WTC11 (cell line): ENCODE measurements around the gene UGGT1. TPM values are rescaled to one million over a fixed set of nuclear protein-coding genes. Genes with fewer than 3 reads are reported as not detected.

Experiments used
- ATAC-seq: fragments of 200-7000 bp; cut with Tn5 transposase; 2 replicates; pipeline ENCODE4 v1.10.0; 2021; ENCODE audit warnings: mild to moderate bottlenecking, moderate library complexity
- CTCF ChIA-PET: fragments of 300-600 bp; sonication (Branson Sonifier 250); formaldehyde crosslinking; loops from one replicate; lab custom pipeline; 2021; ENCODE audit warnings: antibody characterized with exemption; lab: Charles Lee
- POLR2A ChIA-PET: fragments of 350-600 bp; sonication (Branson Sonifier 250); formaldehyde crosslinking; loops from one replicate; lab custom pipeline; 2021; ENCODE audit warnings: antibody characterized with exemption; lab: Charles Lee
- DNase-seq: peaks from one replicate; pipeline ENCODE4 v3.0.0; 2021; ENCODE audit warnings: low spot score
- H3K27ac Mint-ChIP-seq: 2 replicates; pipeline ENCODE4 v1.8.0; 2021; ENCODE audit warnings: mixed read lengths
- H3K27me3 Mint-ChIP-seq: 2 replicates; pipeline ENCODE4 v1.8.0; 2021; ENCODE audit warnings: low read depth, mild to moderate bottlenecking, moderate library complexity, mixed read lengths
- H3K36me3 Mint-ChIP-seq: 2 replicates; pipeline ENCODE4 v1.8.0; 2021; ENCODE audit warnings: mixed read lengths
- H3K4me1 Mint-ChIP-seq: 2 replicates; pipeline ENCODE4 v1.8.0; 2022; ENCODE audit warnings: mixed read lengths
- H3K4me3 Mint-ChIP-seq: 2 replicates; pipeline ENCODE4 v1.8.0; 2021; ENCODE audit warnings: mild to moderate bottlenecking, moderate library complexity, mixed read lengths
- H3K9me3 Mint-ChIP-seq: 2 replicates; pipeline ENCODE4 v1.8.0; 2021; ENCODE audit warnings: mixed read lengths
- CBFB ChIP-seq: sonication (generic); formaldehyde crosslinking; IDR thresholded peaks from 2 replicates; pipeline ENCODE4 v1.8.1; 2022; ENCODE audit warnings: mild to moderate bottlenecking, low read depth, missing genetic modification reagents
- CREM ChIP-seq: sonication (generic); formaldehyde crosslinking; IDR thresholded peaks from 2 replicates; pipeline ENCODE4 v1.8.1; 2022; ENCODE audit warnings: mild to moderate bottlenecking, missing genetic modification reagents, moderate library complexity
- EMX1 ChIP-seq: fragments of 250-450 bp; sonication (Bioruptor Pico); IDR thresholded peaks from 2 replicates; pipeline ENCODE4 v1.8.0; 2021; ENCODE audit warnings: mild to moderate bottlenecking
- ESRRA ChIP-seq: sonication (generic); formaldehyde crosslinking; IDR thresholded peaks from 2 replicates; pipeline ENCODE4 v1.8.1; 2022; ENCODE audit warnings: mild to moderate bottlenecking, missing genetic modification reagents, borderline replicate concordance
- GABPB1 ChIP-seq: sonication (generic); formaldehyde crosslinking; IDR thresholded peaks from 2 replicates; pipeline ENCODE4 v1.8.1; 2023; ENCODE audit warnings: mild to moderate bottlenecking, missing genetic modification reagents
- JAZF1 ChIP-seq: fragments of 250-450 bp; sonication (Bioruptor Pico); IDR thresholded peaks from 2 replicates; pipeline ENCODE4 v1.9.0; 2021; ENCODE audit warnings: moderate library complexity, mild to moderate bottlenecking, inconsistent platforms
- KAT7 ChIP-seq: sonication (generic); formaldehyde crosslinking; IDR thresholded peaks from 2 replicates; pipeline ENCODE4 v1.8.1; 2023; ENCODE audit warnings: missing genetic modification reagents, mild to moderate bottlenecking, borderline replicate concordance
- NFE2L1 ChIP-seq: sonication (generic); formaldehyde crosslinking; IDR thresholded peaks from 2 replicates; pipeline ENCODE4 v1.8.1; 2023; ENCODE audit warnings: missing genetic modification reagents
- NFYB ChIP-seq: sonication (generic); formaldehyde crosslinking; conservative IDR thresholded peaks from 2 replicates; pipeline ENCODE4 v1.8.0; 2022; ENCODE audit warnings: low read depth, missing genetic modification reagents
- NR1H2 ChIP-seq: sonication (generic); formaldehyde crosslinking; IDR thresholded peaks from 2 replicates; pipeline ENCODE4 v1.9.0; 2021; ENCODE audit warnings: mild to moderate bottlenecking, moderate library complexity, missing genetic modification reagents
- SMAD4 ChIP-seq: sonication (generic); formaldehyde crosslinking; IDR thresholded peaks from 2 replicates; pipeline ENCODE4 v1.8.0; 2022; ENCODE audit warnings: mild to moderate bottlenecking, missing genetic modification reagents
- TP53 ChIP-seq: sonication (generic); formaldehyde crosslinking; IDR thresholded peaks from 2 replicates; pipeline ENCODE4 v1.8.1; 2023; ENCODE audit warnings: mild to moderate bottlenecking, missing genetic modification reagents
- ZNF281 ChIP-seq: sonication (generic); formaldehyde crosslinking; IDR thresholded peaks from 2 replicates; pipeline ENCODE4 v1.8.0; 2023; ENCODE audit warnings: mild to moderate bottlenecking, missing genetic modification reagents
- ZNF512 ChIP-seq: sonication (generic); formaldehyde crosslinking; IDR thresholded peaks from 2 replicates; pipeline ENCODE4 v1.8.1; 2022; ENCODE audit warnings: missing genetic modification reagents, borderline replicate concordance
- total RNA-seq: library from RNA; stranded (reverse); gene quantifications from 3 replicates; pipeline ENCODE4 v1.2.3, GENCODE V29; 2021
- TF ChIP-seq, protein P1 (sequence below): sonication (generic); formaldehyde crosslinking; IDR thresholded peaks from 2 replicates; pipeline ENCODE4 v1.8.0; 2022; ENCODE audit warnings: missing genetic modification reagents
- TF ChIP-seq, protein P2 (sequence below): fragments of 200-600 bp; IDR thresholded peaks from 2 replicates; pipeline ENCODE4 v1.8.0; 2022; ENCODE audit warnings: antibody characterized with exemption
- TF ChIP-seq, protein P3 (sequence below): sonication (generic); formaldehyde crosslinking; IDR thresholded peaks from 2 replicates; pipeline ENCODE4 v1.8.0; 2022; ENCODE audit warnings: mild to moderate bottlenecking, missing genetic modification reagents
- TF ChIP-seq, protein P4 (sequence below): sonication (generic); formaldehyde crosslinking; conservative IDR thresholded peaks from 2 replicates; pipeline ENCODE4 v1.8.1; 2023; ENCODE audit warnings: mild to moderate bottlenecking, low read depth, missing genetic modification reagents, moderate library complexity
- TF ChIP-seq, protein P5 (sequence below): sonication (generic); formaldehyde crosslinking; conservative IDR thresholded peaks from 2 replicates; pipeline ENCODE4 v1.8.1; 2022; ENCODE audit warnings: mild to moderate bottlenecking, missing genetic modification reagents

The UGGT1 gene
- total RNA-seq, 1 experiment from 2014 or later: 57.9 TPM

DNA sequence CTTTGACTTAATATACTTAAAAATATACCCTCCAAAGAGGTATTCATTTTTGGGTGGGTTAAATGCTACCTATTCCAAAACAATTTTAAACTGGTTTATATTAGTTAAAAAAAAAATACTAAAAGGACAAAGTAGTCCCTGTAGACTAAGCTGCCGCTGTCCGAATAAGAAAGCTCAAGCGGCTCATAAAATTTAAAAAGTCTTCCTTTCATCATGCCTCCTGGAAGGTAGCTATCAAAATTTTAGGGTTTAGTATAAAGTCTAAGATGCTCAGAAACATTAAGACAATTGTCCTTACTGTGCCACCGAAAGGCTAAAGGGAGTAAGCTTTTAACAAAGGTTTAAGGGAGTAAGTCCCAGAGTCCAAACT lies 440 bp upstream of the UGGT1 start:
- Mint-ChIP-seq H3K4me1 (peaks cover 16% of the 10 kb centered on the region), H3K9me3 (no peaks in the 10 kb centered on the region), H3K27me3 (no peaks in the 10 kb centered on the region), H3K36me3 (no peaks in the 10 kb centered on the region), H3K4me3 (peak overlapping the region; percentile 92), H3K27ac (peak overlapping the region; percentile 96)
- TF ChIP-seq ZNF281 (CRISPR knock-in tag): no peak
- no peak for TF ChIP-seq SMAD4 (CRISPR knock-in tag)
- TF ChIP-seq, protein P1, sequence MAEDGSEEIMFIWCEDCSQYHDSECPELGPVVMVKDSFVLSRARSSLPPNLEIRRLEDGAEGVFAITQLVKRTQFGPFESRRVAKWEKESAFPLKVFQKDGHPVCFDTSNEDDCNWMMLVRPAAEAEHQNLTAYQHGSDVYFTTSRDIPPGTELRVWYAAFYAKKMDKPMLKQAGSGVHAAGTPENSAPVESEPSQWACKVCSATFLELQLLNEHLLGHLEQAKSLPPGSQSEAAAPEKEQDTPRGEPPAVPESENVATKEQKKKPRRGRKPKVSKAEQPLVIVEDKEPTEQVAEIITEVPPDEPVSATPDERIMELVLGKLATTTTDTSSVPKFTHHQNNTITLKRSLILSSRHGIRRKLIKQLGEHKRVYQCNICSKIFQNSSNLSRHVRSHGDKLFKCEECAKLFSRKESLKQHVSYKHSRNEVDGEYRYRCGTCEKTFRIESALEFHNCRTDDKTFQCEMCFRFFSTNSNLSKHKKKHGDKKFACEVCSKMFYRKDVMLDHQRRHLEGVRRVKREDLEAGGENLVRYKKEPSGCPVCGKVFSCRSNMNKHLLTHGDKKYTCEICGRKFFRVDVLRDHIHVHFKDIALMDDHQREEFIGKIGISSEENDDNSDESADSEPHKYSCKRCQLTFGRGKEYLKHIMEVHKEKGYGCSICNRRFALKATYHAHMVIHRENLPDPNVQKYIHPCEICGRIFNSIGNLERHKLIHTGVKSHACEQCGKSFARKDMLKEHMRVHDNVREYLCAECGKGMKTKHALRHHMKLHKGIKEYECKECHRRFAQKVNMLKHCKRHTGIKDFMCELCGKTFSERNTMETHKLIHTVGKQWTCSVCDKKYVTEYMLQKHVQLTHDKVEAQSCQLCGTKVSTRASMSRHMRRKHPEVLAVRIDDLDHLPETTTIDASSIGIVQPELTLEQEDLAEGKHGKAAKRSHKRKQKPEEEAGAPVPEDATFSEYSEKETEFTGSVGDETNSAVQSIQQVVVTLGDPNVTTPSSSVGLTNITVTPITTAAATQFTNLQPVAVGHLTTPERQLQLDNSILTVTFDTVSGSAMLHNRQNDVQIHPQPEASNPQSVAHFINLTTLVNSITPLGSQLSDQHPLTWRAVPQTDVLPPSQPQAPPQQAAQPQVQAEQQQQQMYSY (CRISPR knock-in tag): no peak
- TF ChIP-seq KAT7: no peak
- TF ChIP-seq, protein P2, sequence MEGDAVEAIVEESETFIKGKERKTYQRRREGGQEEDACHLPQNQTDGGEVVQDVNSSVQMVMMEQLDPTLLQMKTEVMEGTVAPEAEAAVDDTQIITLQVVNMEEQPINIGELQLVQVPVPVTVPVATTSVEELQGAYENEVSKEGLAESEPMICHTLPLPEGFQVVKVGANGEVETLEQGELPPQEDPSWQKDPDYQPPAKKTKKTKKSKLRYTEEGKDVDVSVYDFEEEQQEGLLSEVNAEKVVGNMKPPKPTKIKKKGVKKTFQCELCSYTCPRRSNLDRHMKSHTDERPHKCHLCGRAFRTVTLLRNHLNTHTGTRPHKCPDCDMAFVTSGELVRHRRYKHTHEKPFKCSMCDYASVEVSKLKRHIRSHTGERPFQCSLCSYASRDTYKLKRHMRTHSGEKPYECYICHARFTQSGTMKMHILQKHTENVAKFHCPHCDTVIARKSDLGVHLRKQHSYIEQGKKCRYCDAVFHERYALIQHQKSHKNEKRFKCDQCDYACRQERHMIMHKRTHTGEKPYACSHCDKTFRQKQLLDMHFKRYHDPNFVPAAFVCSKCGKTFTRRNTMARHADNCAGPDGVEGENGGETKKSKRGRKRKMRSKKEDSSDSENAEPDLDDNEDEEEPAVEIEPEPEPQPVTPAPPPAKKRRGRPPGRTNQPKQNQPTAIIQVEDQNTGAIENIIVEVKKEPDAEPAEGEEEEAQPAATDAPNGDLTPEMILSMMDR: no peak
- TF ChIP-seq NFYB (CRISPR knock-in tag): no peak
- TF ChIP-seq NR1H2 (CRISPR knock-in tag): no peak
- TF ChIP-seq CREM (CRISPR knock-in tag): no peak
- no peak for TF ChIP-seq JAZF1 (CRISPR knock-in tag)
- TF ChIP-seq CBFB (CRISPR knock-in tag): no peak
- TF ChIP-seq ESRRA (CRISPR knock-in tag): no peak
- TF ChIP-seq ZNF512 (CRISPR knock-in tag): no peak
- TF ChIP-seq, protein P3, sequence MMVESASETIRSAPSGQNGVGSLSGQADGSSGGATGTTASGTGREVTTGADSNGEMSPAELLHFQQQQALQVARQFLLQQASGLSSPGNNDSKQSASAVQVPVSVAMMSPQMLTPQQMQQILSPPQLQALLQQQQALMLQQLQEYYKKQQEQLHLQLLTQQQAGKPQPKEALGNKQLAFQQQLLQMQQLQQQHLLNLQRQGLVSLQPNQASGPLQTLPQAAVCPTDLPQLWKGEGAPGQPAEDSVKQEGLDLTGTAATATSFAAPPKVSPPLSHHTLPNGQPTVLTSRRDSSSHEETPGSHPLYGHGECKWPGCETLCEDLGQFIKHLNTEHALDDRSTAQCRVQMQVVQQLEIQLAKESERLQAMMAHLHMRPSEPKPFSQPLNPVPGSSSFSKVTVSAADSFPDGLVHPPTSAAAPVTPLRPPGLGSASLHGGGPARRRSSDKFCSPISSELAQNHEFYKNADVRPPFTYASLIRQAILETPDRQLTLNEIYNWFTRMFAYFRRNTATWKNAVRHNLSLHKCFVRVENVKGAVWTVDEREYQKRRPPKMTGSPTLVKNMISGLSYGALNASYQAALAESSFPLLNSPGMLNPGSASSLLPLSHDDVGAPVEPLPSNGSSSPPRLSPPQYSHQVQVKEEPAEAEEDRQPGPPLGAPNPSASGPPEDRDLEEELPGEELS (CRISPR knock-in tag): no peak
- TF ChIP-seq EMX1 (CRISPR knock-in tag): no peak
- TF ChIP-seq, protein P4, sequence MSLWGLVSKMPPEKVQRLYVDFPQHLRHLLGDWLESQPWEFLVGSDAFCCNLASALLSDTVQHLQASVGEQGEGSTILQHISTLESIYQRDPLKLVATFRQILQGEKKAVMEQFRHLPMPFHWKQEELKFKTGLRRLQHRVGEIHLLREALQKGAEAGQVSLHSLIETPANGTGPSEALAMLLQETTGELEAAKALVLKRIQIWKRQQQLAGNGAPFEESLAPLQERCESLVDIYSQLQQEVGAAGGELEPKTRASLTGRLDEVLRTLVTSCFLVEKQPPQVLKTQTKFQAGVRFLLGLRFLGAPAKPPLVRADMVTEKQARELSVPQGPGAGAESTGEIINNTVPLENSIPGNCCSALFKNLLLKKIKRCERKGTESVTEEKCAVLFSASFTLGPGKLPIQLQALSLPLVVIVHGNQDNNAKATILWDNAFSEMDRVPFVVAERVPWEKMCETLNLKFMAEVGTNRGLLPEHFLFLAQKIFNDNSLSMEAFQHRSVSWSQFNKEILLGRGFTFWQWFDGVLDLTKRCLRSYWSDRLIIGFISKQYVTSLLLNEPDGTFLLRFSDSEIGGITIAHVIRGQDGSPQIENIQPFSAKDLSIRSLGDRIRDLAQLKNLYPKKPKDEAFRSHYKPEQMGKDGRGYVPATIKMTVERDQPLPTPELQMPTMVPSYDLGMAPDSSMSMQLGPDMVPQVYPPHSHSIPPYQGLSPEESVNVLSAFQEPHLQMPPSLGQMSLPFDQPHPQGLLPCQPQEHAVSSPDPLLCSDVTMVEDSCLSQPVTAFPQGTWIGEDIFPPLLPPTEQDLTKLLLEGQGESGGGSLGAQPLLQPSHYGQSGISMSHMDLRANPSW: no peak
- TF ChIP-seq GABPB1 (CRISPR knock-in tag): no peak
- TF ChIP-seq, protein P5, sequence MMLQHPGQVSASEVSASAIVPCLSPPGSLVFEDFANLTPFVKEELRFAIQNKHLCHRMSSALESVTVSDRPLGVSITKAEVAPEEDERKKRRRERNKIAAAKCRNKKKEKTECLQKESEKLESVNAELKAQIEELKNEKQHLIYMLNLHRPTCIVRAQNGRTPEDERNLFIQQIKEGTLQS (CRISPR knock-in tag): no peak
- no peak for TF ChIP-seq TP53 (CRISPR knock-in tag)
- no peak for TF ChIP-seq NFE2L1 (CRISPR knock-in tag)
- ATAC-seq: no peak
- ChIA-PET POLR2A (interaction anchor here (0.6 to 1.0 kb wide), 3 partner anchors 63 to 676 kb away, joined by 3 read pairs; partner anchors contain the start of gene SAP130), CTCF (interaction anchor here (1.3 to 5.2 kb wide), 2 partner anchors 26 to 27 kb away, joined by 5 to 45 read pairs; no protein-coding TSS in a partner anchor)
- no peak for DNase-seq
